Measurements from ENCODE around the gene GOLGA6B. TPM values are rescaled to one million over a fixed set of nuclear protein-coding genes. Genes with fewer than 3 reads are reported as not detected.
"Not testable (repeated sequence)": the region's sequence is repeated elsewhere in the genome, so short reads cannot be mapped to it uniquely, and the experiment has no call there.

GOLGA6B gene
- polyA plus RNA-seq, 1 of the 3 experiments (the other 2 are of a cell fraction): not detected

DNA sequence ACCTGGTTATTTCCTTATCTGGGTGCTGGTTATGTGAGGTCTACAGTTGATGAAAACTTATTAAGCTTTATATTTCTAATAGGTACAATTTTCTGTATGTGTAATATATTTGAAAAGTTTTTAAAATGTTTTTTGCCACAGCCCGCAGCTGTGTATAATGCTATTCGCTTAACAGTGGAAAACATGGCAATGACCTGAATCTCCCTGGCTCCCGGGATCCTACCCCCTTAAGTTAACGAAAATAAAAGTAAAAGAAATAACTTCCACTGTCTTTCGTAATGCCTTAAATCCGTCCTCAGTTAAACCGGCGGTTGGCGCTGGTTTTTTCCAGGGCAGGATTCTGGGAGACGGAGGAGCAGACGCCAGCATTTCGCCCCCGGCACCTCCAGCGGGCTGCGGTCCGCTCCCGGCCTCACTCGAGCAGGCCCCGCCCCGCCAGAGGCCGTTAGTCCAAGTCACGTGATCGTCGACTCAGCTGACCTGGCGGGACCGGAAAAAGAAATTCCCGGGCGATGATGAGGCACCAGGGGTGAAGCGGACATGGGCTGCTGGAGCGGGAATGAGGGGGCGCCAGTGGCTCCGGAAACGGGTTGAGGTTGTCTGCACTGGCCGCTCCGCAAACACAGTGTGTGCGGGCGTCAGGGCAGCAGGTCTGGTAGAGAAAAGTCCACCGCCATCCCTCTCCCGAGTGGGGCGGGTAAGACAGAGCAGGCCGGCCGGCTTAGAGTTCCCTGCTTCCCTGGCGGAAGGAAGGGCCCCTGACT is 17.8 kb upstream of the GOLGA6B start:
- DNase-seq; H3K4me2 ChIP-seq; H3F3A ChIP-seq (replicated peaks; ENCODE audit: insufficient read depth); H2AFZ ChIP-seq (ENCODE audit: low read depth); H3K9me3 ChIP-seq; H3K9me2 ChIP-seq; H3K36me3 ChIP-seq (replicated peaks in 1 of 2; ENCODE audit: control insufficient read depth in 1 of 2, insufficient read depth in 2 of 2, low read length in 1 of 2); H3K4me1 ChIP-seq (ENCODE audit: control insufficient read depth in 1 of 2, insufficient read depth in 2 of 2, low read depth in 1 of 2, low read length in 1 of 2); H3K27me3 ChIP-seq (ENCODE audit: insufficient read depth); CTCF ChIA-PET; POLR2A ChIA-PET; H3K27ac ChIP-seq (ENCODE audit: low read depth in 2 of 2, low read length in 1 of 2); H3K79me2 ChIP-seq (ENCODE audit: insufficient read depth); H4K20me1 ChIP-seq (ENCODE audit: insufficient read depth): not testable (repeated sequence)
- peak overlapping the region in 1 of 2 experiments; percentile 40; a peak in 2 of 4 replicates for H3K4me3 ChIP-seq (ENCODE audit: low read depth in 2 of 2, low read length in 1 of 2)
- no CpG with 5 or more reads among the region's 43 CpGs for WGBS (ENCODE audit: low lambda C conversion rate)
- TF ChIP-seq, protein P1, sequence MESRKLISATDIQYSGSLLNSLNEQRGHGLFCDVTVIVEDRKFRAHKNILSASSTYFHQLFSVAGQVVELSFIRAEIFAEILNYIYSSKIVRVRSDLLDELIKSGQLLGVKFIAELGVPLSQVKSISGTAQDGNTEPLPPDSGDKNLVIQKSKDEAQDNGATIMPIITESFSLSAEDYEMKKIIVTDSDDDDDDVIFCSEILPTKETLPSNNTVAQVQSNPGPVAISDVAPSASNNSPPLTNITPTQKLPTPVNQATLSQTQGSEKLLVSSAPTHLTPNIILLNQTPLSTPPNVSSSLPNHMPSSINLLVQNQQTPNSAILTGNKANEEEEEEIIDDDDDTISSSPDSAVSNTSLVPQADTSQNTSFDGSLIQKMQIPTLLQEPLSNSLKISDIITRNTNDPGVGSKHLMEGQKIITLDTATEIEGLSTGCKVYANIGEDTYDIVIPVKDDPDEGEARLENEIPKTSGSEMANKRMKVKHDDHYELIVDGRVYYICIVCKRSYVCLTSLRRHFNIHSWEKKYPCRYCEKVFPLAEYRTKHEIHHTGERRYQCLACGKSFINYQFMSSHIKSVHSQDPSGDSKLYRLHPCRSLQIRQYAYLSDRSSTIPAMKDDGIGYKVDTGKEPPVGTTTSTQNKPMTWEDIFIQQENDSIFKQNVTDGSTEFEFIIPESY (IDR thresholded peaks at IDR 0.05; ENCODE audit: borderline replicate concordance, low read depth): 0 out of 2 replicates have a peak, but pooled peaks have one; percentile 33
- peak; percentile 28; the same call in 1 of the 2 replicates for TF ChIP-seq GABPA (IDR thresholded peaks at IDR 0.05; ENCODE audit: low read depth)
- TF ChIP-seq, protein P2, sequence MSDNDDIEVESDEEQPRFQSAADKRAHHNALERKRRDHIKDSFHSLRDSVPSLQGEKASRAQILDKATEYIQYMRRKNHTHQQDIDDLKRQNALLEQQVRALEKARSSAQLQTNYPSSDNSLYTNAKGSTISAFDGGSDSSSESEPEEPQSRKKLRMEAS (IDR thresholded peaks at IDR 0.05; ENCODE audit: low read depth): 0 out of 2 replicates have a peak, but pooled peaks have one; percentile 14
- TF ChIP-seq, protein P3, sequence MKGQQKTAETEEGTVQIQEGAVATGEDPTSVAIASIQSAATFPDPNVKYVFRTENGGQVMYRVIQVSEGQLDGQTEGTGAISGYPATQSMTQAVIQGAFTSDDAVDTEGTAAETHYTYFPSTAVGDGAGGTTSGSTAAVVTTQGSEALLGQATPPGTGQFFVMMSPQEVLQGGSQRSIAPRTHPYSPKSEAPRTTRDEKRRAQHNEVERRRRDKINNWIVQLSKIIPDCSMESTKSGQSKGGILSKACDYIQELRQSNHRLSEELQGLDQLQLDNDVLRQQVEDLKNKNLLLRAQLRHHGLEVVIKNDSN (IDR thresholded peaks at IDR 0.05; ENCODE audit: borderline replicate concordance, low read depth): peak; percentile 80
- TF ChIP-seq, protein P4, sequence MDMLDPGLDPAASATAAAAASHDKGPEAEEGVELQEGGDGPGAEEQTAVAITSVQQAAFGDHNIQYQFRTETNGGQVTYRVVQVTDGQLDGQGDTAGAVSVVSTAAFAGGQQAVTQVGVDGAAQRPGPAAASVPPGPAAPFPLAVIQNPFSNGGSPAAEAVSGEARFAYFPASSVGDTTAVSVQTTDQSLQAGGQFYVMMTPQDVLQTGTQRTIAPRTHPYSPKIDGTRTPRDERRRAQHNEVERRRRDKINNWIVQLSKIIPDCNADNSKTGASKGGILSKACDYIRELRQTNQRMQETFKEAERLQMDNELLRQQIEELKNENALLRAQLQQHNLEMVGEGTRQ (IDR thresholded peaks at IDR 0.05; ENCODE audit: borderline replicate concordance, low read depth, low read length): 0 out of 2 replicates have a peak, but pooled peaks have one; percentile 23
- H3K9ac ChIP-seq: peak overlapping the region; percentile 28; the same call in 1 of the 2 replicates

DNA sequence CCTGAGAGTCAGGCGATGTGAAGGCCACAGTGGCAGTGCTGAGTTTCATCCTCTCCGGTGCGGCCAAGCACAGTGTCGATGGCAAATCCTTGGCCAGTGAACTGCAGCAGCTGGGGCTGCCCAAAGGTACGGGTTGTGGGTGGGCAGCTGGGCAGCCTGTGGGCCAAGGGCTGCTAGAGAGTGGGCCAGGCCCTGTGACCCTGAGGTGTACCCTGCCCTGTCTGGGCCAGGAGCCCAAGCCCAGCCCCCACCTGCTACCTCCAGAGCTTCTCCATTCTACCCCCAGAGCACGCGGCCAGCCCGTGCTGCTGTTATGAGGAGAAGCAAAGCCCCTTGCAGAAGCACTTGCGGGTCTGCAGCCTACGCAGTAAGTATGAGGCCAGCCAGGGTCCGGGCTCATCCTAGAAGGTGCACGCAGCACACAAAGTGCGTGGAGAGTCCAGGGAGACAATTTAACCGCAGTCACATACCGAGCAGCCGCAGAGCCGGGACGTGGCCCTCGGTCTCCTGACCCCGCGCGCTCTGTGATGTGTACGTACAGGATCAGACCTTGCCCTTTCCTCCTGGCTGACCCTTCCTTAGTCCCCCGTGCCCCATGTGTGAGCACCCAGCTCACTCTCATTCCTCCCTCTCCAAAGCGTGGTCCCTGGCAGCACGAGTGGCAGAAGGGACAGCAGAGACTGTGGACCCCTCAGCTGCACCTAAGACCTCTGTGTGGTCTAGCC is 14.6 kb upstream of the GOLGA6B start:
- H3K4me1 ChIP-seq (ENCODE audit: control insufficient read depth in 1 of 2, insufficient read depth in 2 of 2, low read depth in 1 of 2, low read length in 1 of 2); H4K20me1 ChIP-seq (ENCODE audit: insufficient read depth); H3K79me2 ChIP-seq (ENCODE audit: insufficient read depth); H3K36me3 ChIP-seq (replicated peaks in 1 of 2; ENCODE audit: control insufficient read depth in 1 of 2, insufficient read depth in 2 of 2, low read length in 1 of 2); CTCF ChIA-PET; DNase-seq; H3K4me2 ChIP-seq; POLR2A ChIA-PET; H3K4me3 ChIP-seq (ENCODE audit: low read depth in 2 of 2, low read length in 1 of 2); H2AFZ ChIP-seq (ENCODE audit: low read depth); H3K27ac ChIP-seq (ENCODE audit: low read depth in 2 of 2, low read length in 1 of 2); H3K9ac ChIP-seq; H3K9me3 ChIP-seq; H3K27me3 ChIP-seq (ENCODE audit: insufficient read depth); H3K9me2 ChIP-seq; H3F3A ChIP-seq (replicated peaks; ENCODE audit: insufficient read depth): not testable (repeated sequence)
- no CpG with 5 or more reads among the region's 26 CpGs for WGBS (ENCODE audit: low lambda C conversion rate)

DNA sequence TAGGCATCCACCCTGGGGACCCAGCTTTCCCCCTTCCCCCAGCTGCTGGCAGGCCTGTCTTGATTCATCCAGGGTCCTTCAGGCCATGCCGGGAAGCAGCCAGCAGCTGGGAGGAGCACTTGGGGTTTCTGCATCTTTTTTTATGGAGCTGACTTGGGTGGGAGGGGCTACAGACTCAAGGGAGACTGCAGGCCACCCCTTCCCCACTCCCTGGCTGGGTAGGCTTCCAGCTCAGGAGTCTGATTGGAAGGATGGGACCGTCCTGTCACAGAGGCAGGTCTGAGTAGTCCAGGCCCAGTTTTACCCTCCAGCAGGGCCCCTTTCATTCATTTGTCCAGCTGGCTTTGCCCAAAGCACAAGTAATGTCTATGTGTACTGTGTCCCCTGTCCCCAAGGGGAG is 12.2 kb upstream of the GOLGA6B start:
- DNase-seq; H3K9ac ChIP-seq; H3K36me3 ChIP-seq (replicated peaks in 1 of 2; ENCODE audit: control insufficient read depth in 1 of 2, insufficient read depth in 2 of 2, low read length in 1 of 2); H3K27me3 ChIP-seq (ENCODE audit: insufficient read depth); CTCF ChIA-PET; H3K9me2 ChIP-seq; H3K4me3 ChIP-seq (ENCODE audit: low read depth in 2 of 2, low read length in 1 of 2); H3K27ac ChIP-seq (ENCODE audit: low read depth in 2 of 2, low read length in 1 of 2); POLR2A ChIA-PET; H3K4me1 ChIP-seq (ENCODE audit: control insufficient read depth in 1 of 2, insufficient read depth in 2 of 2, low read depth in 1 of 2, low read length in 1 of 2); H2AFZ ChIP-seq (ENCODE audit: low read depth); H3K79me2 ChIP-seq (ENCODE audit: insufficient read depth); H3F3A ChIP-seq (replicated peaks; ENCODE audit: insufficient read depth); H4K20me1 ChIP-seq (ENCODE audit: insufficient read depth); H3K9me3 ChIP-seq; H3K4me2 ChIP-seq: not testable (repeated sequence)
- WGBS (ENCODE audit: low lambda C conversion rate): no CpG with 5 or more reads among the region's 2 CpGs

DNA sequence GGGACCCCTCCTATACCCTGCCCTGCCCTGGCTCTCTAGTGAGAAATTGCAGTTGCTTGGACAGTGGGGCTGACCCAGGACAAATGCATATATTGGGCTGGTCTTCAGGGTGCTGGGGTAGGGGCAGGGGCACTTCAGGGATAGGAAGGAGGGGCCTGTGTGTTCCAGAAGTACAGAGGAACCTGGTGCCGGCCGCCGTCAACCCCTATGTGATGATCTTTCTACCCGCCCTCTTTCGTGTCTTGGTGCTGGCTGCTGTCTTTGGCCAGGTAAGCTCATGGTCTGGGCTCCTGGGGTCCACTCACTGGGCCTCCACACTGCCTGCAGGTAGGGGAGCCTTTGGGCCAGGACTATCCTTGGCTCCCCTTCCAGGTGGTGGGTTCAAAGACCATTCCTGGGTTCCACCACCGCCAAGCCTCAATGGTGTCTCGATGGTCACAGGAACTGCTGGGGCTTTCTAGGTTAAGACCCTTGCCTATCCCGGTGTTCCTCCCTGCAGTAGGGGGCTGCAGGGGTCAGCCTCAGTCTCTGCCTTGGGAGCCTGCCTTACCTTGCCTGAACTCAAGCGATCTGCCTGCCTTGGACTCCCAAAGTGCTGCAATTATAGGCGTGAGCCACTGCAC is 5.8 kb upstream of the GOLGA6B start:
- H4K20me1 ChIP-seq (ENCODE audit: insufficient read depth); POLR2A ChIA-PET; H3F3A ChIP-seq (replicated peaks; ENCODE audit: insufficient read depth); H3K4me2 ChIP-seq; H2AFZ ChIP-seq (ENCODE audit: low read depth); H3K27me3 ChIP-seq (ENCODE audit: insufficient read depth); H3K79me2 ChIP-seq (ENCODE audit: insufficient read depth); H3K4me3 ChIP-seq (ENCODE audit: low read depth in 2 of 2, low read length in 1 of 2); H3K9me2 ChIP-seq; H3K36me3 ChIP-seq (replicated peaks in 1 of 2; ENCODE audit: control insufficient read depth in 1 of 2, insufficient read depth in 2 of 2, low read length in 1 of 2); H3K9me3 ChIP-seq; H3K4me1 ChIP-seq (ENCODE audit: control insufficient read depth in 1 of 2, insufficient read depth in 2 of 2, low read depth in 1 of 2, low read length in 1 of 2); CTCF ChIA-PET; H3K9ac ChIP-seq; H3K27ac ChIP-seq (ENCODE audit: low read depth in 2 of 2, low read length in 1 of 2); DNase-seq: not testable (repeated sequence)
- 63% methylated on average over 6 of the region's 10 CpGs for WGBS (ENCODE audit: low lambda C conversion rate)

Data from SK-N-SH (cell line).